NCI-H1694 (cell line): ENCODE results near the gene TOP3A.

Source experiments
- DNase-seq: peaks from one replicate; lab custom pipeline; 2025; lab: John Stamatoyannopoulos, UW

The TOP3A gene

GRCh38 chr17:18231164-18231563 is 83.6 kb downstream of the TOP3A start:
- no peak for DNase-seq

- no peak for DNase-seq
Measured at GRCh38 chr17:18230288-18231141, 84.3 kb downstream of the TOP3A start.

GRCh38 chr17:18229771-18230170 is 85.0 kb downstream of the TOP3A start:
- DNase-seq = no peak

DNA sequence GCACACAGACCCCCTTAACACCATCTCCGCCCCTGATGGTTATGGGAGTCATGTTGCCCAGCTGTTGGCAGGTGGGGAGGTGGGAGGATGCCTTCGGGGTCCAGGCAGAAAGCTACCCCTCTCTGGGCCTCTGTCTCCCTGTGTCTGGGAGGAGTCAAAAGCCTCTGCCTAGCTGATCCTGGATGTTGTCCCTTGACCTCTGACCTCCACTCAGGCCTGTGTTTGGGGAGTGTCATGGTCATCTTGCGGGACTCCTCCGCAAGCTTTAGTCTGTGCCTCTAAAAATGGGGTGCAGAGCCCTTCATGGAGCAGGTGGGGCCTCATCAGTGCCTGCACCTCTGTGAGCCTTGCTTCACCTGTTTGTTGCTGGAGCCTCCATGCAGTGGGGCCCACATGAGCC is 85.5 kb downstream of the TOP3A start:
- no peak for DNase-seq

DNA sequence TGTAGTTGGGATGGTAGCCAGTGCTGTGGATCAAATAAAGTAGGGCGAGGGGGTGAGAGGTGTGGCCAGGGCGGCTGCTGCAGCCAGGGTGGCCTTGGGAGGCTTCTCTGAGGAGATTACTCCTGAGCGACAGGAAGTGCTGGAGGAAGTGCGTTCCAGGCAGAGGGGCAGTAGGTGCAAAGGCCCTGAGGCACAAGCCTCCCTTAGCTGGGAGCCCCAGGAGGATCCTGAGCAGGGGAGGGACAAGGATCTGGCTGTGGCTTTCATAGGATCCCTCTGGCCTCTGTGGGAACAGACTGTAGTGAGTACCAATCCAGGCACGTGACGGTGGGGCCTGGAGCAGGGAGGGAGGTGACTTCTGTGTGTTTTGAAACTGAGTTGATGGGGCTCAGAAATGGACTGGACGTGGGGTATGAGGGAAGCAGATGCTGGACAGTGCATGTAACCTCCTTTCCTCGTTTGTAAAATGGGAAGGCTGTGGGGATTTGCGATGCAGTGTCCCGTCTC is 86.6 kb downstream of the TOP3A start:
- DNase-seq = no peak

GRCh38 chr17:18227635-18228034 is 87.2 kb downstream of the TOP3A start:
- no peak for DNase-seq

DNA sequence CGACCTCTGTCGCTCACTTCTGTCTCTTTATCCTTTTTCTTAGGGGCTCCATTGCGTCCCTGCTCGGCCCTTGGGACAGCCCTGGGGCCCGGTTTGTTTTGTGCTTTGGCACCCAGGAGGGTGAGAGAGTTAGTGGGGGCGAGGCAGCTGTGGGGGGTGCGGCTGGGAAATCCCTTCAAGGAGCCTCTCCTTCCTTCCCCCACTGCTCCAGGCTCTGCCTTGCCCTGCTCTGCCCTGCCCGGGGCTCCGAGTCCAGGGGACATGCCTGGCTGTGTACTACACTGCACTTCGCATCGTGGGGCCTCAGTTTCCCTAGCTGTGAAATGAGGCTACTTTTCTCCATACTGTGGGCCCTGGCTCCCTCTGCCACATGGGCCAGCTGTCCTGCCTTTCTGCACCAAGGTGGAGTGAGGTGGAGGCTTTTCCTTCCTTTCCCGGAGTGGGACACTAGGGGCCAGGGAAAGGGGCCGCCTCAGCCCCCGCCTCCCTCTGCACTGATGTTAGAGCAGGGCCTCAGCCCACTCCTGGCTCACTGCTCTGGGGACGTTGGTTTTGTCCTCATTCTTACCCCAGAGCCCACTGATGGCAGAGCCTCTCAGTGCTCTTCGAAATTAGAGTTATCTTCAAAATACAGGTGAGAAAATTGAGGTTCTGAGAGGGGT is 88.4 kb downstream of the TOP3A start:
- DNase-seq = no peak

DNA sequence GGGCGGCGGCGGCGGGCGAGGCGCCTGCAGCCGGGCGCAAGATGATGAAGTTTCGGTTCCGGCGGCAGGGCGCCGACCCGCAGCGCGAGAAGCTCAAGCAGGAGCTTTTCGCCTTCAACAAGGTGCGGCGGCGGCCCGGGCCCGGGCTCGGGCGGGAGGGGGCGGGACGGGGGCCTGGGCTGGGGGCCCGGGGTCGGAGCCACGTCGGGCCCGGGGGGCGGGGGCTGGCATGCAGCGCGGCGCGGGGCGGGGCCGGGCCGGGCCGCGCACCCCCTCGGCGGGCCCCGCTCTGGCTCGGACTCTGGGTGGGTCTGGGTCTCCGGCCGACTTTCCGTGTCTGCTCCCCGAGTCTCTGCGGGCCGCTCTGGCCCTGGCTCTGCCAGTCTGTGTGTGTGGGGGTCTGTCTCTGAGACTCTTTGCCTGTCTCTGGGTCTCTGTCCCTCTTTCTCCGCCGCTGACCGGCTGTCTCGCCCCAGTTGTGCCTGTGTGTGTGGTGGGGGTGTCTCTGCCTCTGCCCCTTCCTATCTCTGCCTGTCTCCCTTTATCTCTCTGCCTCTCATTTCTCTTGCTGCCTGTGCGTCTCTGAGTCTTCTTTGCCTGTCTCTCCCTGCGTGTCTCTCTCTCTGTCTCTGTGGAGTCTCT is 89.0 kb downstream of the TOP3A start:
- no peak for DNase-seq

DNA sequence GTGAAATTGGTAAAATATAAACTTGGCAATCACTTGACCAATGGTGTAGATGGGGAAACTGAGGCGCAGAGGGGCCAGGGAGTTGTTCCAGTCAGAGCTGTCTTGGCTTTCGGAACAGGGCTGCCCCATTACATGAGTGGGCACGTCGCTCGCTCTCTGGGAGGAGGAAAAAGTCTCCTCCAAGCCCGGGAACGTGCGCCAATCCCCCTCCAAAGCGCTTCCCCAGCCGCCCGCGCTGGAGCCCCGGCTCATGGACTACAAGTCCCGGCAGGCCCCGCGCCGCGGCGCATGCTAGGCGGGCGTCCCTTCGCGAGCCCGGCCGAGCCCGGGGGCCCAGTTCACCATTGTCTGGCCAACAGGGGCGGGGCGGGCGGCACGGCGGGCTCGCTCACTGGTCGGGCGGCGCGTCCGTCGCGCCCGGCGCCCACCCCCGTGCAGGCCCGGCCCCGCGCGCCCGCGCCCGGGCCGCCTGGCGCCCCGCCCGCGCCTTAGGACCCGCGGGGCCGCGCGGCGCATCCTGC is 89.6 kb downstream of the TOP3A start, which contains the start of gene LLGL1:
TSS of gene LLGL1 (plus strand) at position 515 of the 521 bp plus-strand sequence. CDS start 48 bp downstream, outside the sequence.
- DNase-seq = peak; percentile 90

DNA sequence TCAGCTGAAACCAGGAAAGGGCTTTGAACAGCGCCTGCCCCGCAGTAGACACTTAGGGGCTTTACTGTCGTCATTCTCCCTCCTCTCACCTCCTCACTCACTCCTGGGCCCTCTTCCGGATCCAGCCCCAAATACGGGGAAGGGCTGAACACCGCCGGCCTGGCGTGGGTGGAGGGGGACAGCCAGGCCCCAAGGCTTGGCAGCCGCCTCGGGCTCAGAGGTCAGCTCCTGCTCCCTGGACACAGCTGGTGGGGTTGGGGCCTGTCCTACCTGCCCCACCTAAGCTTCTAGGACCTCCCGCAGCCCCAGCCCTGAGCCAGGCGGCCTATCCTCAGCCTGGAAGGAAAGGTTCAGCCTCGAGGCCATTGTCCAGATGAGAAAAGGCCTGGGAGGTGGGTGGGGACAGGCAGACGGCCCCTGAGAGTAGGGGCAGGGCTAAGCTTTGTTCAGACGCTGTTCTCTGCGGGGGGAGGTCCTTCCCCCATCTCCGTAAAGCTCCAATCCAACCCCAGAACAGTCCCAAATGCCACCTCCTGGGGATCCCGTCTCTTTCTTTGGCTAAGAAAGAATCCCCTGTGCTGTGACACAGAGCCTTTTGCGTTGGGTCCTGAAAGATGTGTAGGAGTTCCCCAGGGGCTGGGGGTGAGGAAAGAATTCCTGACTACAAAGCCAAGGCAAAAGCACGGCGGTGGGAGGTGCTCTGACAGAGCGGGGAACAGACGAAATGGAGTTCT is 90.2 kb downstream of the TOP3A start:
- no peak for DNase-seq

GRCh38 chr17:18224053-18224386 is 90.8 kb downstream of the TOP3A start:
- DNase-seq = no peak
